H54 (cell line): ENCODE data around the gene MYCBPAP.

Experiments used
- DNase-seq: peaks from one replicate; pipeline ENCODE4 v3.0.0; 2011; ENCODE audit warnings: low spot score, mixed read lengths; ENCODE audit not compliant: insufficient read length
- FAIRE-seq: peaks from 3 replicates; lab custom pipeline; 2011; peaks lifted over from hg19 to GRCh38; lab: Jason Lieb, UNC
- POLR2A ChIP-seq: IDR thresholded peaks from 2 replicates; pipeline ENCODE4 v1.6.1; 2011; ENCODE audit warnings: low read depth, mild to moderate bottlenecking, low read length

MYCBPAP gene

GRCh38 chr17:50558941-50559614 is 50.8 kb downstream of the MYCBPAP start:
- FAIRE-seq (no peak), DNase-seq (no peak)
- no peak for TF ChIP-seq POLR2A

GRCh38 chr17:50559674-50560184 is 51.5 kb downstream of the MYCBPAP start:
- DNase-seq, result peak; percentile 93
- TF ChIP-seq POLR2A, result no peak
- no peak for FAIRE-seq

GRCh38 chr17:50560185-50560824 is 52.1 kb downstream of the MYCBPAP start, which contains the start of gene CACNA1G:
TSS of gene CACNA1G (plus strand) at chr17:50560715. CDS start at chr17:50561460, 745 bp downstream.
- peak; percentile 99 for DNase-seq

GRCh38 chr17:50560931-50561745 is 52.9 kb downstream of the MYCBPAP start:
- DNase-seq (no peak), FAIRE-seq (no peak)
- TF ChIP-seq POLR2A, result no peak

More at GRCh38 chr17:50560185-50560824, 52.1 kb downstream of the MYCBPAP start, which contains the start of gene CACNA1G:
- peak; percentile 43 for FAIRE-seq
- no peak; the same call in 1 of the 2 replicates for TF ChIP-seq POLR2A

- FAIRE-seq (no peak), DNase-seq (no peak)
- TF ChIP-seq POLR2A, result no peak
Observed at GRCh38 chr17:50561746-50562141, 53.5 kb downstream of the MYCBPAP start.

- DNase-seq (no peak), FAIRE-seq (no peak)
- no peak for TF ChIP-seq POLR2A
Observed at GRCh38 chr17:50562242-50563091, 54.2 kb downstream of the MYCBPAP start.

- FAIRE-seq (no peak), DNase-seq (no peak)
- TF ChIP-seq POLR2A, result no peak
Observed at GRCh38 chr17:50563092-50563511, 54.9 kb downstream of the MYCBPAP start.

- FAIRE-seq (no peak), DNase-seq (no peak)
- no peak for TF ChIP-seq POLR2A
Observed at GRCh38 chr17:50564916-50565315, 56.7 kb downstream of the MYCBPAP start.

GRCh38 chr17:50565402-50566350 is 57.4 kb downstream of the MYCBPAP start:
- FAIRE-seq (no peak), DNase-seq (no peak)
- no peak for TF ChIP-seq POLR2A

GRCh38 chr17:50566886-50567285 is 58.6 kb downstream of the MYCBPAP start:
- FAIRE-seq (no peak), DNase-seq (no peak)
- TF ChIP-seq POLR2A, result no peak

GRCh38 chr17:50568659-50569058 is 60.4 kb downstream of the MYCBPAP start:
- no peak for TF ChIP-seq POLR2A
- FAIRE-seq (no peak), DNase-seq (no peak)

GRCh38 chr17:50569592-50569991 is 61.4 kb downstream of the MYCBPAP start:
- no peak for DNase-seq
- TF ChIP-seq POLR2A, result no peak
- FAIRE-seq, result no peak
